CD4-positive, CD25-positive, alpha-beta regulatory T cell (primary cell): ENCODE data around the gene MCL1. TPM values are rescaled to one million over a fixed set of nuclear protein-coding genes. Genes with fewer than 3 reads are reported as not detected.
"Not testable (repeated sequence)": the region's sequence is repeated elsewhere in the genome, so short reads cannot be mapped to it uniquely, and the experiment has no call there.

Experiments used
- ATAC-seq, 2 donors: fragments of 150-1000 bp; cut with Tn5 transposase; one replicate each; pipeline ENCODE4 v1.10.0; 2021; ENCODE audit warnings: low read depth in 2 of 2, moderate number of reproducible peaks in 2 of 2, moderate library complexity in 1 of 2
- DNase-seq, 3 donors: peaks; one replicate each; pipeline versions ENCODE4 v3.0.0 to v3.0.0-alpha.2; 2012 to 2022; ENCODE audit warnings: mixed read lengths in 1 of 3
- H3K27ac ChIP-seq: one replicate; pipeline ENCODE4 v1.7.0; 2013; ENCODE audit warnings: mild to moderate bottlenecking, low read length; ENCODE audit not compliant: insufficient read depth, poor library complexity, severe bottlenecking
- H3K27me3 ChIP-seq: one replicate; pipeline ENCODE4 v1.7.0; 2013; ENCODE audit warnings: low read length; ENCODE audit not compliant: control insufficient read depth, insufficient read depth
- H3K36me3 ChIP-seq: one replicate; pipeline ENCODE4 v1.7.0; 2013; ENCODE audit warnings: mild to moderate bottlenecking, low read length, moderate library complexity; ENCODE audit not compliant: control insufficient read depth, insufficient read depth
- H3K4me1 ChIP-seq: 2 replicates; pipeline ENCODE4 v1.7.0; 2013; ENCODE audit warnings: mild to moderate bottlenecking, low read length; ENCODE audit not compliant: insufficient read depth, control insufficient read depth, poor library complexity, severe bottlenecking
- H3K4me3 ChIP-seq: one replicate; pipeline ENCODE4 v1.7.0; 2013; ENCODE audit warnings: low read depth, mild to moderate bottlenecking, low read length, moderate library complexity
- H3K9me3 ChIP-seq, 2 experiments: 1 replicate in 1 of 2; 2 replicates in 1 of 2; pipeline ENCODE4 v1.7.0; 2013; ENCODE audit warnings: low read length in 2 of 2, mild to moderate bottlenecking in 1 of 2, moderate library complexity in 1 of 2; ENCODE audit not compliant: control insufficient read depth in 2 of 2
- H3K27ac Mint-ChIP-seq, 3 donors: one replicate each; pipeline ENCODE4 v1.8.0; 2020 to 2022; ENCODE audit warnings: mild to moderate bottlenecking in 3 of 3, mixed read lengths in 3 of 3, moderate library complexity in 2 of 3
- H3K27me3 Mint-ChIP-seq: one replicate; pipeline ENCODE4 v1.8.0; 2022; ENCODE audit warnings: mild to moderate bottlenecking, mixed read lengths
- H3K36me3 Mint-ChIP-seq: one replicate; pipeline ENCODE4 v1.8.0; 2020; ENCODE audit warnings: mixed read lengths
- H3K4me1 Mint-ChIP-seq, 4 donors: one replicate each; pipeline ENCODE4 v1.8.0; 2020 to 2022; ENCODE audit warnings: mixed read lengths in 4 of 4, mild to moderate bottlenecking in 1 of 4
- H3K4me3 Mint-ChIP-seq, 4 donors: one replicate each; pipeline ENCODE4 v1.8.0; 2020 to 2022; ENCODE audit warnings: mild to moderate bottlenecking in 4 of 4, mixed read lengths in 4 of 4, moderate library complexity in 3 of 4
- H3K9me3 Mint-ChIP-seq, 7 donors: one replicate each; pipeline ENCODE4 v1.8.0; 2020 to 2022; ENCODE audit warnings: mixed read lengths in 7 of 7, mild to moderate bottlenecking in 3 of 7, moderate library complexity in 2 of 7
- polyA plus RNA-seq, 4 donors: library from polyadenylated mRNA; unstranded; fragments of 300-500 nt; fragmentation: Illumina TruSeq; gene quantifications; one replicate each; pipeline ENCODE4 v1.2.3, GENCODE V29; 2021
- total RNA-seq: library from RNA; stranded (reverse); gene quantifications from one replicate; pipeline ENCODE4 v1.2.3, GENCODE V29; 2022

The MCL1 gene
- total and polyA plus RNA-seq, 5 donors from 2014 or later = 167 to 764 (median 184) TPM

- Histone ChIP-seq H3K36me3 (peaks cover 4% of the 10 kb centered on the region), H3K4me3 (no peak overlapping the region), H3K9me3 (no peaks in the 10 kb centered on the region), H3K27me3 (no peaks in the 10 kb centered on the region), H3K27ac (peak overlapping the region; percentile 90), H3K4me1 (peaks cover 43% of the 10 kb centered on the region)
- Mint-ChIP-seq H3K27me3 (peaks cover 5% of the 10 kb centered on the region), H3K36me3 (peaks cover 17% of the 10 kb centered on the region), H3K9me3 (no peaks in the 10 kb centered on the region), H3K4me1 (peaks cover 22 to 47% (median 38%) of the 10 kb centered on the region in 4 donors), H3K27ac (peak overlapping the region; percentile 55 to 84 (median 74)), H3K4me3 (peak overlapping the region in 1 of 4 donors; percentile 68)
- ATAC-seq = no peak
- DNase-seq = no peak
Measured at GRCh38 chr1:150610576-150610975, 31.2 kb upstream of the MCL1 start.

- no peaks in the 10 kb centered on the region for H3K36me3 ChIP-seq
- DNase-seq = no peak
- Mint-ChIP-seq H3K36me3 (peaks cover 15% of the 10 kb centered on the region), H3K27ac (peak overlapping the region; percentile 41 to 89 (median 73)), H3K9me3 (no peaks in the 10 kb centered on the region), H3K4me1 (peaks cover 16 to 42% (median 34%) of the 10 kb centered on the region in 4 donors), H3K4me3 (no peak overlapping the region), H3K27me3 (peaks cover 5% of the 10 kb centered on the region)
- no peaks in the 10 kb centered on the region for H3K9me3 ChIP-seq
- H3K27ac ChIP-seq = peak overlapping the region; percentile 23
- H3K4me1 ChIP-seq = peaks cover 37% of the 10 kb centered on the region
- H3K4me3 ChIP-seq = no peak overlapping the region
- ATAC-seq = no peak
- H3K27me3 ChIP-seq = no peaks in the 10 kb centered on the region
Measured at GRCh38 chr1:150609732-150610131, 30.3 kb upstream of the MCL1 start.

- no peaks in the 10 kb centered on the region for H3K27me3 Mint-ChIP-seq
- no peak for DNase-seq
- Histone ChIP-seq H3K9me3 (no peaks in the 10 kb centered on the region), H3K36me3 (no peaks in the 10 kb centered on the region), H3K27me3 (no peaks in the 10 kb centered on the region), H3K4me1 (peaks cover 11% of the 10 kb centered on the region), H3K27ac (no peak overlapping the region), H3K4me3 (no peak overlapping the region)
- no peak overlapping the region for H3K4me3 Mint-ChIP-seq
- ATAC-seq = no peak
- H3K9me3 Mint-ChIP-seq = no peaks in the 10 kb centered on the region
- H3K27ac Mint-ChIP-seq = peak overlapping the region in 1 of 3 donors; percentile 52
- H3K36me3 Mint-ChIP-seq = peaks cover 17% of the 10 kb centered on the region
- H3K4me1 Mint-ChIP-seq = peaks cover 5 to 23% (median 17%) of the 10 kb centered on the region in 4 donors
Measured at GRCh38 chr1:150606463-150607142, 27.2 kb upstream of the MCL1 start.

GRCh38 chr1:150605451-150605731 is 26.0 kb upstream of the MCL1 start:
- not testable (repeated sequence) for H3K36me3 ChIP-seq, H3K4me1 ChIP-seq, H3K27me3 ChIP-seq, H3K9me3 Mint-ChIP-seq, H3K9me3 ChIP-seq, DNase-seq, H3K27ac ChIP-seq, H3K27me3 Mint-ChIP-seq, H3K4me3 Mint-ChIP-seq, H3K4me3 ChIP-seq, ATAC-seq
- peaks cover 5 to 16% (median 11%) of the 10 kb centered on the region in 4 donors for H3K4me1 Mint-ChIP-seq
- peak overlapping the region in 1 of 3 donors; percentile 49 for H3K27ac Mint-ChIP-seq
- H3K36me3 Mint-ChIP-seq = peaks cover 11% of the 10 kb centered on the region

GRCh38 chr1:150604226-150604588 is 24.8 kb upstream of the MCL1 start:
- Mint-ChIP-seq H3K27ac (peak overlapping the region in 2 of 3 donors; percentile 49 to 90), H3K36me3 (peaks cover 15% of the 10 kb centered on the region), H3K27me3 (no peaks in the 10 kb centered on the region), H3K9me3 (no peaks in the 10 kb centered on the region), H3K4me3 (no peak overlapping the region), H3K4me1 (peaks cover 5 to 16% (median 9%) of the 10 kb centered on the region in 4 donors)
- Histone ChIP-seq H3K36me3 (peaks cover 7% of the 10 kb centered on the region), H3K4me3 (no peak overlapping the region), H3K9me3 (no peaks in the 10 kb centered on the region), H3K4me1 (no peaks in the 10 kb centered on the region), H3K27me3 (no peaks in the 10 kb centered on the region), H3K27ac (no peak overlapping the region)
- ATAC-seq = no peak
- DNase-seq = no peak

- no peak for ATAC-seq
- Mint-ChIP-seq H3K36me3 (peaks cover 15% of the 10 kb centered on the region), H3K27ac (peak overlapping the region in 2 of 3 donors; percentile 26 to 90)
Measured at GRCh38 chr1:150603711-150604110, 24.3 kb upstream of the MCL1 start.

GRCh38 chr1:150602372-150602771 is 23.0 kb upstream of the MCL1 start:
- not testable (repeated sequence) for H3K27me3 Mint-ChIP-seq, H3K4me3 ChIP-seq, H3K27ac ChIP-seq, H3K9me3 Mint-ChIP-seq, DNase-seq, H3K4me1 ChIP-seq, H3K27me3 ChIP-seq, H3K27ac Mint-ChIP-seq, ATAC-seq, H3K9me3 ChIP-seq, H3K36me3 ChIP-seq, H3K4me3 Mint-ChIP-seq
- H3K4me1 Mint-ChIP-seq = peaks cover 5 to 16% (median 9%) of the 10 kb centered on the region in 4 donors
- H3K36me3 Mint-ChIP-seq = peaks cover 15% of the 10 kb centered on the region

More at GRCh38 chr1:150603711-150604110, 24.3 kb upstream of the MCL1 start:
- Histone ChIP-seq H3K9me3 (no peaks in the 10 kb centered on the region), H3K36me3 (peaks cover 7% of the 10 kb centered on the region), H3K27me3 (no peaks in the 10 kb centered on the region), H3K4me1 (no peaks in the 10 kb centered on the region), H3K27ac (no peak overlapping the region), H3K4me3 (no peak overlapping the region)
- Mint-ChIP-seq H3K4me1 (peaks cover 5 to 16% (median 9%) of the 10 kb centered on the region in 4 donors), H3K27me3 (no peaks in the 10 kb centered on the region), H3K4me3 (peak overlapping the region in 1 of 4 donors; percentile 13), H3K9me3 (no peaks in the 10 kb centered on the region)
- DNase-seq = no peak

GRCh38 chr1:150601540-150601939 is 22.1 kb upstream of the MCL1 start:
- Histone ChIP-seq H3K27me3 (no peaks in the 10 kb centered on the region), H3K9me3 (no peaks in the 10 kb centered on the region), H3K4me3 (no peak overlapping the region), H3K27ac (no peak overlapping the region), H3K36me3 (peaks cover 7% of the 10 kb centered on the region), H3K4me1 (no peaks in the 10 kb centered on the region)
- H3K36me3 Mint-ChIP-seq = peaks cover 14% of the 10 kb centered on the region
- no peak overlapping the region for H3K4me3 Mint-ChIP-seq
- peaks cover 4 to 20% (median 10%) of the 10 kb centered on the region in 4 donors for H3K4me1 Mint-ChIP-seq
- DNase-seq (no peak), ATAC-seq (no peak)
- no peaks in the 10 kb centered on the region for H3K9me3 Mint-ChIP-seq
- no peaks in the 10 kb centered on the region for H3K27me3 Mint-ChIP-seq
- no peak overlapping the region for H3K27ac Mint-ChIP-seq
